HG02885 (cell line): ENCODE measurements around the gene ZBTB12.
A peak's percentile ranks its signal among the peaks of the same experiment; 100 is the strongest.
"Not testable (repeated sequence)": the region's sequence is repeated elsewhere in the genome, so short reads cannot be mapped to it uniquely, and the experiment has no call there.

Source experiments
- ATAC-seq: cut with Tn5 transposase; IDR thresholded peaks from one replicate; pipeline ENCODE4 v1.9.1; 2021; ENCODE audit warnings: mild to moderate bottlenecking; ENCODE audit not compliant: unreplicated experiment, poor library complexity

Gene ZBTB12

DNA sequence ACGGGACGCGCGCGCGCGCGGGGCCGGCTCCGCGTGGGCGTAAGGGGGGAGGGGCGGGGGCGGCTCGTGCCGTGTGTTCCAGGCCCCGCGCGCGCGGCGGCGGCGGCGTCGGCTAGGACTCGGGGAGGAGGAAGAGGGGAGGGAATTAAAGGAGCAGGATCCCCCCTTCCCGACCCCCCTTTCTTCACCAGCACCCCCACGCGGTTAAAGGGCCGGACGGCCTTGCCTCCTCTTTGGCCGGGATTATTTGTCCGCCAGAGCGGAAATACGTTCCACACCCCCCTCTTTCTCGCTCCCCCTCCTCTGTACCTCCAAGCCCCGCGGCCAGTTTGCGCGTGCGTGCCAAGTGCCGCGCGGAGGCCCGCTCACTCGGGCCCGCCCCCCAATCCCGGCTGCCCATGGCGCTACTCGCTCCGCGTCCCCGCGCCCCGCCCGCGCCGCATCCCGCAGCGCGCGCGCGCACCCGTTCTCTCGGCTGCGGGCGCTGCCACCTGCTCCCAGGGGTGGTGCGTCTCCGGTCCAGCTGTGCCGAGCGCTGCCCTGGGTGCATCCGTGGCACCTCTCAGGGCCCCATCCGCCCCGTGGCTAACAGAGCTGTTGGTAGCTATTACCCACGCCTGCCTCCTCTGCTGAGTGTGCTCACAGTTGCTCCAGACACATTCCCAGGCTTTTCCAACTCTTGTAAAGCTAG lies at the start of gene ZBTB12:
ZBTB12 (minus strand) TSS at position 134 of the 691 bp plus-strand sequence. CDS start 781 bp downstream, outside the sequence.
- peak; percentile 65 for ATAC-seq

DNA sequence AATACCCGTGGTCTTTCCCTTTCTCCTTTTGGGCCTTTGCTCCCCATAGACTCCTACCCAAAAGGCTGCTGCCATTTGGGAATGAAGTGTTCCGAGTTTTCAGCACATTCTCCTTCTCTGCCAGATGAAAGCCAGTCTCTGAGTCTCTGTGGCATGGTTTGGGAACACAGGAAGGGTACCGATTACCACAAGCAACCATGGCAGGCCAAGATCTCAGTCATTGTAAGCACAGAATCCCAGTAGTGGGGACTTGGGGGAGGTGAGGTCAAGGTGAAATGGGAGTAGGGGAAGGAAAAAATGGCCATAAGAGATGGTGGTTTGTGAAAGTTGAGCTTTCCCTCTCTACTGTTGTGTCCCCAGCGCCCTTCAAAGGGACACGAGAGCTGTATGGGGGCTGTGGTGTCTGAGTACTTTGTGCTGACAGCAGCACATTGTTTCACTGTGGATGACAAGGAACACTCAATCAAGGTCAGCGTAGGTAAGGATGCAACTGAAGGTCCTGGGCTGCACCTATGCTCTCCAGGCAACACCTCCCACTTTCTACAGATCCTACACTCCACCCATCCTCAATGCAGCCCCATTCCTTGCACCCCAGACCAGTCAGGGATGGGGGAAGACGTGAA lies 48.2 kb upstream of the ZBTB12 start:
- ATAC-seq, result no peak

DNA sequence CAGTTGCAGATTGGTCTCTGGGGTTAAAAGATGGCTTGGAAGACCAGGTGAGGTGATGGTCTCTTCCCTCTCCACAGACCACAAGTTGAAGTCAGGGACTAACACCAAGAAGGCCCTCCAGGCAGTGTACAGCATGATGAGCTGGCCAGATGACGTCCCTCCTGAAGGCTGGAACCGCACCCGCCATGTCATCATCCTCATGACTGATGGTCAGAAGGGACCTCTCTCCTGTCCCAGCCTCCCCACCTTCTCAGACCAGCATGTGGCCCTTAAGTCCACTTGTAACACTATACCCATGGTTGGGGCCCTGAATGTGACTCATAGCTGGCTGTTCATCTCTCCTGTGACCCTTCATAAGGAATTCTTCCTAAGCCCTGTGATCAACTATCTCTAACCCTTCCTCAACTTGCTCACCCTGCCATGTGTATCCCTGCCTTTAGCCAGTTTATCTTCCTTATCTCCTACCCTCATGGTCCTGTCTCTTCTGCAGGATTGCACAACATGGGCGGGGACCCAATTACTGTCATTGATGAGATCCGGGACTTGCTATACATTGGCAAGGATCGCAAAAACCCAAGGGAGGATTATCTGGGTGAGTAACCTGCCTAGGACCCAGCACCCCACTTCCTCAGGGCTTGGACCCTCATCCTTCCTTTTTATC lies 47.0 kb upstream of the ZBTB12 start:
- no peak for ATAC-seq

- no peak for ATAC-seq
Measured at GRCh38 chr6:31948306-31948705, 46.4 kb upstream of the ZBTB12 start.

- ATAC-seq, result no peak
Measured at GRCh38 chr6:31947864-31948263, 46.0 kb upstream of the ZBTB12 start.

DNA sequence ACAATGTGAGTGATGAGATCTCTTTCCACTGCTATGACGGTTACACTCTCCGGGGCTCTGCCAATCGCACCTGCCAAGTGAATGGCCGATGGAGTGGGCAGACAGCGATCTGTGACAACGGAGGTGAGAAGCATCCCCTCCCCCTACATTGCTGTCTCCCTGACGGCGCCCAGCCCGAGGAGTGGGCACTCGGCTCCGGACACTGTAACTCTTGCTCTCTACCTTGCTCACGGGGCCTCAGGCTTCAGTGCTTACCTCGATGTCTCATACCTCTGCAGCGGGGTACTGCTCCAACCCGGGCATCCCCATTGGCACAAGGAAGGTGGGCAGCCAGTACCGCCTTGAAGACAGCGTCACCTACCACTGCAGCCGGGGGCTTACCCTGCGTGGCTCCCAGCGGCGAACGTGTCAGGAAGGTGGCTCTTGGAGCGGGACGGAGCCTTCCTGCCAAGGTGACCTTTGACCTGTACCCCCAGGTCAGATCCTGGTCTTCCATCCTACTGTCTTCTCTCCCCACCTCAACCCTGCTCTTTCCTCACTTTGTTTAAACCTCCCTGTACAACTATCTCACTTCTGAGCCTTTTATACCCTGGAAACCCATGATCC lies 45.3 kb upstream of the ZBTB12 start:
- no peak for ATAC-seq

DNA sequence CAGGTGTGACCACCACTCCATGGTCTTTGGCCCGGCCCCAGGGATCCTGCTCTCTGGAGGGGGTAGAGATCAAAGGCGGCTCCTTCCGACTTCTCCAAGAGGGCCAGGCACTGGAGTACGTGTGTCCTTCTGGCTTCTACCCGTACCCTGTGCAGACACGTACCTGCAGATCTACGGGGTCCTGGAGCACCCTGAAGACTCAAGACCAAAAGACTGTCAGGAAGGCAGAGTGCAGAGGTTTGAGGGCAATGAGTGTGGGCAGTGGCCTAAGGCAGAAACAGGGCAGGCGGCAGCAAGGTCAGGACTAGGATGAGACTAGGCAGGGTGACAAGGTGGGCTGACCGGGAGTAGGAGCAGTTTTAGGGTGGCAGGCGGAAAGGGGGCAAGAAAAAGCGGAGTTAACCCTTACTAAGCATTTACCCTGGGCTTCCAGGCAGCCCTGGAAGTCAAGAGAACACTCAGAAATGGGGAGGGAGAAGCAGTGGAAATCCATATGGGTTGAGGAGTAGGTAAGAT lies 44.5 kb upstream of the ZBTB12 start:
- no peak for ATAC-seq

- ATAC-seq, result no peak
Measured at GRCh38 chr6:31945507-31946369, 43.9 kb upstream of the ZBTB12 start, which contains the start of gene CFB. Gene CFB, plus strand, starts transcription at chr6:31946095. Its CDS starts 127 bp downstream, at chr6:31946222.

DNA sequence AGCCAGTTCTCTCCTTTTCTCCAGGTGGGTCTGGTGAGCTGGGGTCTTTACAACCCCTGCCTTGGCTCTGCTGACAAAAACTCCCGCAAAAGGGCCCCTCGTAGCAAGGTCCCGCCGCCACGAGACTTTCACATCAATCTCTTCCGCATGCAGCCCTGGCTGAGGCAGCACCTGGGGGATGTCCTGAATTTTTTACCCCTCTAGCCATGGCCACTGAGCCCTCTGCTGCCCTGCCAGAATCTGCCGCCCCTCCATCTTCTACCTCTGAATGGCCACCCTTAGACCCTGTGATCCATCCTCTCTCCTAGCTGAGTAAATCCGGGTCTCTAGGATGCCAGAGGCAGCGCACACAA lies 43.2 kb upstream of the ZBTB12 start:
- ATAC-seq, result no peak

- ATAC-seq, result no peak
Measured at GRCh38 chr6:31943742-31944141, 41.9 kb upstream of the ZBTB12 start.

DNA sequence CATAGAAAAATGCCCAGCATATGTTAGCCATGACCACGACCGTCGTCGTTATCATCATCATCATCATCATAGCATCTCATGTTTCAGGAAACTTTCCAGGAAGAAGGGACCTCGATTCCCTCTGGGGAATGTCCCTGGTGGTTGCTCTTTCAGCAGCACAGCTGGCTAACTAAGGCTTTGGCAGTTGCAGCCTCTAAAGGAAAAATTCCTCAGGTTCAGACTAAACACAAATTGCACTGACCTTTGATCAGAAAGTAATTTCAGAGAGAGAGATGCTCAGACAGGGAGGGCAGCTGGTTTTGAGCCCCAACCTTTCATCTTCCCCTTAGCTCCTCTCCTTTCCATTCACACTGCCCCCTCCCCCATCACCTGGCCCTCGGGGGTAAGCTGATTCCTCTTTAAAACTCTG lies 38.4 kb upstream of the ZBTB12 start:
- no peak for ATAC-seq

GRCh38 chr6:31935823-31936222 lies 33.9 kb upstream of the ZBTB12 start:
- ATAC-seq, result no peak

DNA sequence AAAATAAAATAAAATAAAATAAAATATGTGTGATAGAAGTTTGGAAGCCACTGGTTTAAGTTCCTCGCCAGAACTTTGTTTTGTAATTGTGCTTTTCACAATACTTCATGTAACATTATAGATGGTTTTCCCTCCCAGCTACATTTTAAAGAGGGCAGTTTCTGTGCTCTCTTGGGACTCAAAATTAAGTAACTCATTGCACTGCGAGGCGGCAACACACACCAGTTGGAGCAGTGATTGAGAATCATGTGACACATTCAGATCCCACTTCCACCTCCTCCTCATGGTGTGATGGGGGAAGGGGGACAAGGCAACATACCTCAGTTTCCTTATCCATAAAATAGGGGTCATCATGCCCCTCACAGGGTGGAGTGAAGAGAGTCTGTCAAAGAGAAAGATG lies 33.1 kb upstream of the ZBTB12 start:
- ATAC-seq, result no peak

DNA sequence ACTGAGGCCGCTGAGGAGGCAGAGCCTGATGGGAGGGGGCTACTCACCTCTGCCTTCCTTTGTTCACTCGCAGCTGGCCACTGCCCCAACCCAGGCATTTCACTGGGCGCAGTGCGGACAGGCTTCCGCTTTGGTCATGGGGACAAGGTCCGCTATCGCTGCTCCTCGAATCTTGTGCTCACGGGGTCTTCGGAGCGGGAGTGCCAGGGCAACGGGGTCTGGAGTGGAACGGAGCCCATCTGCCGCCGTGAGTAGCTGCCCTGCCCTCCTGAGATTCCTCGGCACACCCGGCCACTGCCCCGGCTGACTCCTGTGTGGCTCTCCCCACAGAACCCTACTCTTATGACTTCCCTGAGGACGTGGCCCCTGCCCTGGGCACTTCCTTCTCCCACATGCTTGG lies 31.7 kb upstream of the ZBTB12 start:
- no peak for ATAC-seq

- not testable (repeated sequence) for ATAC-seq
Measured at GRCh38 chr6:31932137-31932536, 30.3 kb upstream of the ZBTB12 start.

- ATAC-seq, result no peak
Measured at GRCh38 chr6:31930962-31931361, 29.1 kb upstream of the ZBTB12 start.

GRCh38 chr6:31928672-31928939 lies 26.7 kb upstream of the ZBTB12 start:
- ATAC-seq, result no peak

DNA sequence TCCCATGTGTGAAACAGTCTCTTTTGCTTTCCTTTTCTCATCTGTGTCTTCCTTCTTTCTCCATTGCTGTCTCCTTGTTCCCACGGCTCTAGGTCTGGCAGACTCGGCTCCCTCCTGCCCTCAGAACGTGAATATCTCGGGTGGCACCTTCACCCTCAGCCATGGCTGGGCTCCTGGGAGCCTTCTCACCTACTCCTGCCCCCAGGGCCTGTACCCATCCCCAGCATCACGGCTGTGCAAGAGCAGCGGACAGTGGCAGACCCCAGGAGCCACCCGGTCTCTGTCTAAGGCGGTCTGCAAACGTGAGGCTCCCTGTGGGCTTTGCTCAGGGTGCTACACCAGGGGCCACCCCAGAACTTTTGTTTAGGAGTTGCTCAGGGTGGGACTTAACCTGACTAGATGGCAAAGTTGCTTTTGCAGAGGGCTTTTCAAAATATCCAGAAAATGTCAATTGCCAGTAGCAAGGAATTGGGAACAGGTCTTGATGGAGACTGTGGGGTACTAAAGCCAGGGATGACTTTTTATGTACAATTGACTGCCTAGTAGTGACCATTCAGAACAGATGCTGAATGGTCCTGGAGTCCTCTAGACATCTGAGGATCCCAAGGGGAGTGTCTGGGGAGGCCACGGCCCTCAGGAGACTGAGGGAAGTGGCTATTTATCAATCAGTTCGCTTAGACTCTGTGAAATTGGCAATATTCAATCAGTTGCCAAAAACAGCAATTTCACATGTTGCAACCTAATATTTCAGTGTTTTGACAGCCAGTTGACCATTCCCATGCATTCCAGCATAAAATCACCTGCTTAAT lies 26.2 kb upstream of the ZBTB12 start:
- ATAC-seq, result no peak

DNA sequence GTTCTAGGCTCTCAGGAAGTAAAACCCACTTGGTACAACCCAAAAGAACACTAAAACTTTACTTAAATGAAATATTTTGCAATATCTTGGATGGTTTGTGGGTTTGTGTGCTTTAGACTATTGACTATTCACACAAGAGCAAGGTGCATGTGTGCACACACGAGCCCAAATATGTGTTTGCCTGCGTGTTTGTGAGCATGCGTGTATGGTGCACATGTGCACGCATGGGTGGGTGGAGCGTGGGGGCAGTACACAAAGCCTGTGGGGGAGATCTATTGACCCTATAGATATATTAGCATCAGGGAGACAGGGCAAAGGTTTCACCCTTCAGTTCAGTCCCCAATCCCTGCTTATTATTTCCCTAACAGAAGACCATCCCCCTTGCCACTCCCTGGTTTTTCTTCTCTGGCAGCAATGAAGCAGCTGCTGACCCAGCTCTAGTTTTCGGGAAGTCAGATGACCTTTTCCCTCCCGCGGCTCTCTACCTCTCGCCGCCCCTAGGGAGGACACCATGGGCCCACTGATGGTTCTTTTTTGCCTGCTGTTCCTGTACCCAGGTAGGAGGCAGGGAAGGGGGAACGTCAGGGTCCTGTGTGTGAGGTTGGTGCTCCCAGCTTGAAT lies 25.5 kb upstream of the ZBTB12 start, which contains the start of gene C2:
C2 (plus strand) TSS at position 476 of the 621 bp plus-strand sequence; CDS start at position 512, 36 bp downstream.
- no peak for ATAC-seq
